ENCODE results near the gene RNF121. TPM values are rescaled to one million over a fixed set of nuclear protein-coding genes. Genes with fewer than 3 reads are reported as not detected.

RNF121 gene
- total and polyA plus RNA-seq, 2 of the 8 experiments (the other 6 are each of a cell fraction or from before 2014, with no cell fraction given) = 39.7 to 51.6 TPM

DNA sequence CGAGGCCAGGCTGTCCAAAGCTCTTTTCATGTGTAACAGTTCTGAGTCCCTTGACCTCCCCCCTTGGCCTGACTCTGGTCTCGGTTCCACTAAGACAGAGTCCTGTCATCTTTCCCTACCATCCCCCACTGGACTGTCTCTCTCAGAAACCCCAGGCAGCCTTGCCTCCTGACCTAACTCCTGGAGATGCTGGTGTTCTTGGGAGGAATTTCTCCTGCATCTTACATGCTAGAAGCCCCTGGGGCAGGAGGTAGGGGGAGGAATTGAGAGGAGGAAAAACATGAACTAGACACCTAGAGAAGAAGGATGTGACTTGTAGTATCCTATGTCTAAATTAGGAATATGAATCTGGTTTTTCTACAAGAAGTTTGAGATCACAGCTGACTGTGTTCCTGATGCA lies 69.2 kb downstream of the RNF121 start:
- no peak for FAIRE-seq
- no peak overlapping the region for H4K5ac ChIP-seq (ENCODE audit: insufficient read length, low read depth, low read length)
- no peaks in the 10 kb centered on the region for H3K9me3 ChIP-seq (ENCODE audit: insufficient read depth in 2 of 2, low read depth in 1 of 2, low read length in 1 of 2)
- no peak for TF ChIP-seq RAD21 (IDR thresholded peaks at IDR 0.05 in 1 of 2, conservative IDR thresholded peaks at IDR 0.05 in 1 of 2; ENCODE audit: low read depth in 2 of 2, low read length in 2 of 2)
- TF ChIP-seq, protein P1, sequence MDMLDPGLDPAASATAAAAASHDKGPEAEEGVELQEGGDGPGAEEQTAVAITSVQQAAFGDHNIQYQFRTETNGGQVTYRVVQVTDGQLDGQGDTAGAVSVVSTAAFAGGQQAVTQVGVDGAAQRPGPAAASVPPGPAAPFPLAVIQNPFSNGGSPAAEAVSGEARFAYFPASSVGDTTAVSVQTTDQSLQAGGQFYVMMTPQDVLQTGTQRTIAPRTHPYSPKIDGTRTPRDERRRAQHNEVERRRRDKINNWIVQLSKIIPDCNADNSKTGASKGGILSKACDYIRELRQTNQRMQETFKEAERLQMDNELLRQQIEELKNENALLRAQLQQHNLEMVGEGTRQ (IDR thresholded peaks at IDR 0.05; ENCODE audit: low read length) = no peak
- TF ChIP-seq MAFK (IDR thresholded peaks at IDR 0.05; ENCODE audit: low read depth, low read length) = no peak
- no peak for TF ChIP-seq SAP30 (IDR thresholded peaks at IDR 0.05; ENCODE audit: insufficient read depth, insufficient replicate concordance, low read length)
- TF ChIP-seq, protein P2, sequence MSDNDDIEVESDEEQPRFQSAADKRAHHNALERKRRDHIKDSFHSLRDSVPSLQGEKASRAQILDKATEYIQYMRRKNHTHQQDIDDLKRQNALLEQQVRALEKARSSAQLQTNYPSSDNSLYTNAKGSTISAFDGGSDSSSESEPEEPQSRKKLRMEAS (IDR thresholded peaks at IDR 0.05) = no peak
- TF ChIP-seq KDM4A (IDR thresholded peaks at IDR 0.05; ENCODE audit: low read depth, low read length, severe bottlenecking) = no peak
- no peak for TF ChIP-seq RBBP5 (IDR thresholded peaks at IDR 0.05; ENCODE audit: borderline replicate concordance, low read depth, low read length)

More for the DNA sequence above, 69.2 kb downstream of the RNF121 start:
- H3K56ac ChIP-seq (replicated peaks; ENCODE audit: insufficient read length, low read depth, low read length) = no peak overlapping the region
- no peak overlapping the region for H3K14ac ChIP-seq (ENCODE audit: insufficient read length)
- CTCF ChIA-PET (ENCODE audit: partially characterized antibody) = interaction anchor here (0.7 to 5.1 kb wide), 4 partner anchors 10 to 133 kb away, joined by 3 to 28 read pairs (median 21); no protein-coding TSS in a partner anchor
- POLR2A ChIA-PET (ENCODE audit: partially characterized antibody) = interaction anchor here (1.1 to 2.8 kb wide), 3 partner anchors 9 to 15 kb away, joined by 5 to 9 read pairs (median 6); no protein-coding TSS in a partner anchor
- DNase-seq (ENCODE audit: low read depth in 1 of 2, low spot score in 2 of 2) = no peak
- H2AK5ac ChIP-seq (ENCODE audit: low read depth, low read length) = no peak overlapping the region
- H3K79me1 ChIP-seq (ENCODE audit: low read depth, low read length) = no peaks in the 10 kb centered on the region
- no peak overlapping the region for H3K9ac ChIP-seq (replicated peaks in 1 of 4; ENCODE audit: extremely low read depth in 1 of 4, low read depth in 3 of 4, low read length in 3 of 4)
- no peak overlapping the region for H2BK5ac ChIP-seq (ENCODE audit: low read depth, low read length)
- H3K36me3 ChIP-seq (ENCODE audit: control insufficient read depth in 2 of 4, insufficient read depth in 4 of 4, low read length in 3 of 4) = peaks cover 0 to 15% (median 4%) of the 10 kb centered on the region in 4 experiments; a peak in 6 of 8 replicates
- H4K8ac ChIP-seq (ENCODE audit: extremely low read depth, insufficient read depth, low read length) = no peak overlapping the region
- H2BK15ac ChIP-seq (ENCODE audit: low read length) = no peak overlapping the region
- no peaks in the 10 kb centered on the region; a peak in 1 of 4 replicates for H3K79me2 ChIP-seq (ENCODE audit: control insufficient read depth in 1 of 2, insufficient read depth in 2 of 2, low read length in 2 of 2)
- no peak overlapping the region for H2AFZ ChIP-seq (ENCODE audit: low read length)
- no peak overlapping the region for H3K4me3 ChIP-seq (ENCODE audit: extremely low read depth in 1 of 4, insufficient read depth in 2 of 4, low read depth in 3 of 4, low read length in 4 of 4)
- H3K23ac ChIP-seq (ENCODE audit: insufficient read length) = no peak overlapping the region
- peaks cover 10 to 11% of the 10 kb centered on the region in 2 experiments for H4K20me1 ChIP-seq (replicated peaks in 1 of 2; ENCODE audit: control insufficient read depth in 1 of 2, insufficient read depth in 2 of 2, low read length in 2 of 2)
- H3K4ac ChIP-seq (replicated peaks; ENCODE audit: insufficient read length, low read depth, low read length) = no peak overlapping the region
- no peak overlapping the region for H3K27ac ChIP-seq (ENCODE audit: low read depth, low read length)
- no peaks in the 10 kb centered on the region for H3K23me2 ChIP-seq (ENCODE audit: low read depth, low read length)
- H3K4me1 ChIP-seq (replicated peaks in 1 of 4; ENCODE audit: control insufficient read depth in 3 of 4, insufficient read depth in 4 of 4, low read length in 3 of 4) = no peaks in the 10 kb centered on the region
- no peaks in the 10 kb centered on the region for H3K27me3 ChIP-seq (replicated peaks in 1 of 4; ENCODE audit: control insufficient read depth in 3 of 4, extremely low read depth in 1 of 4, insufficient read depth in 3 of 4, low read length in 3 of 4)
- H2BK12ac ChIP-seq (ENCODE audit: low read depth, low read length) = no peak overlapping the region
- 83% methylated on average over 2 of the region's 2 CpGs; no CpG with 5 or more reads in 1 of the 2 experiments for WGBS, 2 experiments (ENCODE audit: extremely low coverage in 1 of 2, insufficient coverage in 1 of 2, insufficient read length in 1 of 2, insufficient replicate concordance in 2 of 2, low coverage in 1 of 2, low lambda C conversion rate in 2 of 2, missing lambda C conversion rate in 1 of 2)
- no peak overlapping the region for H3K4me2 ChIP-seq (ENCODE audit: insufficient read depth in 1 of 2, low read depth in 2 of 2, low read length in 2 of 2)
- H2BK20ac ChIP-seq (ENCODE audit: low read length) = no peak overlapping the region
- H4K91ac ChIP-seq (replicated peaks; ENCODE audit: insufficient read length, low read length) = no peak overlapping the region
- H3K18ac ChIP-seq (ENCODE audit: extremely low read depth, low read length) = no peak overlapping the region
- H2BK120ac ChIP-seq (replicated peaks; ENCODE audit: low read depth, low read length) = no peak overlapping the region

Measured in H1 (cell line).